ENCODE measurements around the gene RYR2. TPM values are rescaled to one million over a fixed set of nuclear protein-coding genes. Genes with fewer than 3 reads are reported as not detected.
"Not testable (repeated sequence)": the region's sequence is repeated elsewhere in the genome, so short reads cannot be mapped to it uniquely, and the experiment has no call there.

RYR2 gene
- total and polyA plus RNA-seq, 4 donors, result 0.43 to 11.6 (median 2.0) TPM

DNA sequence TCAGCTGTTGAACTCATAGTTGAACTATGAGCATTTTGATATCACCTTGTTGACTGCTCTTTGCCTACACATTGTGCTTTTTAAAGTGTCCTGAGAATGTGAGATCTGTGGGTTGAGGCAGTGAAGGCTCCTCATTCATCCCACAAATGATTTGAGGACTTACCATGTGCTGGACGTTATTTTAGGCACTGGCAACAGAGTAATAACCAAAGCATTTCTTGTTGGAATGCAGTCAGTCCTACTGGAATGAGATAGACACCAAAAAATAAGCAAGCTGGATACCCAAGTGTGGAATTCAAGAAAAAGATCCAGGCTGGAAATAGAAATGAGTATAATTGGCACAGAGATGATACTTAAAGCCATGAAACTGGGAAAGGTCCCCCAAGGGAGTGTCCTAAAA is 775.3 kb downstream of the RYR2 start:
- Histone ChIP-seq H3K36me3 (ENCODE audit: control insufficient read depth in 4 of 4, insufficient read depth in 4 of 4, low read length in 4 of 4) (peaks cover 0 to 4% (median 0%) of the 10 kb centered on the region in 4 donors), H3K9me3 (ENCODE audit: control insufficient read depth in 4 of 4, insufficient read depth in 3 of 4, low read length in 3 of 4) (peaks cover 0 to 4% (median 0%) of the 10 kb centered on the region in 4 donors), H3K27me3 (ENCODE audit: control insufficient read depth in 3 of 3, insufficient read depth in 3 of 3, low read length in 2 of 3) (no peaks in the 10 kb centered on the region), H3K4me1 (ENCODE audit: control insufficient read depth in 5 of 5, insufficient read depth in 5 of 5, low read length in 5 of 5) (peaks cover 0 to 12% (median 0%) of the 10 kb centered on the region in 5 donors), H3K4me3 (no peak overlapping the region), H3K27ac (ENCODE audit: low read depth in 1 of 2, low read length in 1 of 2) (peak overlapping the region in 1 of 2 donors; percentile 23), H3K9ac (ENCODE audit: insufficient read depth in 1 of 2, low read length in 2 of 2) (no peak overlapping the region)
- DNase-seq, result no peak
- TF ChIP-seq, protein P1, sequence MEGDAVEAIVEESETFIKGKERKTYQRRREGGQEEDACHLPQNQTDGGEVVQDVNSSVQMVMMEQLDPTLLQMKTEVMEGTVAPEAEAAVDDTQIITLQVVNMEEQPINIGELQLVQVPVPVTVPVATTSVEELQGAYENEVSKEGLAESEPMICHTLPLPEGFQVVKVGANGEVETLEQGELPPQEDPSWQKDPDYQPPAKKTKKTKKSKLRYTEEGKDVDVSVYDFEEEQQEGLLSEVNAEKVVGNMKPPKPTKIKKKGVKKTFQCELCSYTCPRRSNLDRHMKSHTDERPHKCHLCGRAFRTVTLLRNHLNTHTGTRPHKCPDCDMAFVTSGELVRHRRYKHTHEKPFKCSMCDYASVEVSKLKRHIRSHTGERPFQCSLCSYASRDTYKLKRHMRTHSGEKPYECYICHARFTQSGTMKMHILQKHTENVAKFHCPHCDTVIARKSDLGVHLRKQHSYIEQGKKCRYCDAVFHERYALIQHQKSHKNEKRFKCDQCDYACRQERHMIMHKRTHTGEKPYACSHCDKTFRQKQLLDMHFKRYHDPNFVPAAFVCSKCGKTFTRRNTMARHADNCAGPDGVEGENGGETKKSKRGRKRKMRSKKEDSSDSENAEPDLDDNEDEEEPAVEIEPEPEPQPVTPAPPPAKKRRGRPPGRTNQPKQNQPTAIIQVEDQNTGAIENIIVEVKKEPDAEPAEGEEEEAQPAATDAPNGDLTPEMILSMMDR (IDR thresholded peaks at IDR 0.05; ENCODE audit: control extremely low read depth, extremely low read depth), result no peak
- WGBS, 2 donors, result 28 to 33% methylated on average over 1 of the region's 1 CpG
- no peak for ATAC-seq (ENCODE audit: insufficient read depth, low FRiP score)

DNA sequence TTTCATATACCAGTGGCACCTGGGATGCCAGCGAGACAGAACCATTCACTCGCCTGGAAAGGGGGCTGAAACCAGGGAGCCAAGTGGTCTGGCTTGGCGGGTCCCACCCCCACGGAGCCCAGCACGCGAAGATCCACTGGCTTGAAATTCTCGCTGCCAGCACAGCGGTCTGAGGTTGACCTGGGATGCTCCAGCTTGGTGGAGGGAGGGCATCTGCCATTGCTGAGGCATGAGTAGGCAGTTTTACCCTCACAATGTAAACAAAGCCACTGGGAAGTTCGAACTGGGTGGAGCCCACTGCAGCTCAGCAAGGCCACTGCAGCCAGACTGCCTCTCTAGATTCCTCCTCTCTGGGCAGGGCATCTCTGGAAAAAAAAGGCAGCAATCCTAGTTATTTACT is 778.6 kb downstream of the RYR2 start:
- DNase-seq, result not testable (repeated sequence)

DNA sequence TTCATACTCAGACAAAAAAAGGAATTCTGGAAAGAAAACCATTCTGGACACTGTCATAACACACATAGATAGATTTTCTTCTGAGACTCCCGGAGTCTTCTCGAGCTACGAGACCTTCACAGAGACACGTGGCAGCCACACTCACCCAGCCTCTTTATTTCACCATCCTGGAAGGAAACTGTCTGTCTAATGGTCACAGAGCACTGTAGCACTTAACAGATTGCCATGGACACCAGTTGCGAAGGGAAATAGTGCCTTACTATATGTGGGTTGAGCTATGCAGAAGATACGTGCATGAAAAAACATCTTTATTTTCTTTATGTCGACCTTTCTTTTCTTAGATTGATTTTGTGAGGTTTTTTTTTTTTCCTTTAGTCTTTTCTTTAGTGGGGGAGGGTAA is 790.9 kb downstream of the RYR2 start:
- WGBS, 2 donors, result 66 to 70% methylated on average over 7 of the region's 7 CpGs

More for the DNA sequence above, 778.6 kb downstream of the RYR2 start:
- H3K36me3 ChIP-seq (ENCODE audit: control insufficient read depth in 4 of 4, insufficient read depth in 4 of 4, low read length in 4 of 4); H3K27ac ChIP-seq (ENCODE audit: low read depth in 1 of 2, low read length in 1 of 2); ATAC-seq (ENCODE audit: insufficient read depth, low FRiP score); H3K9me3 ChIP-seq (ENCODE audit: control insufficient read depth in 4 of 4, insufficient read depth in 3 of 4, low read length in 3 of 4); H3K9ac ChIP-seq (ENCODE audit: insufficient read depth in 1 of 2, low read length in 2 of 2); H3K4me3 ChIP-seq; H3K27me3 ChIP-seq (ENCODE audit: control insufficient read depth in 3 of 3, insufficient read depth in 3 of 3, low read length in 2 of 3): not testable (repeated sequence)
- WGBS, 2 donors, result 68 to 89% methylated on average over 9 of the region's 9 CpGs
- H3K4me1 ChIP-seq (ENCODE audit: control insufficient read depth in 5 of 5, insufficient read depth in 5 of 5, low read length in 5 of 5), result peaks cover 0 to 11% (median 0%) of the 10 kb centered on the region in 5 donors

DNA sequence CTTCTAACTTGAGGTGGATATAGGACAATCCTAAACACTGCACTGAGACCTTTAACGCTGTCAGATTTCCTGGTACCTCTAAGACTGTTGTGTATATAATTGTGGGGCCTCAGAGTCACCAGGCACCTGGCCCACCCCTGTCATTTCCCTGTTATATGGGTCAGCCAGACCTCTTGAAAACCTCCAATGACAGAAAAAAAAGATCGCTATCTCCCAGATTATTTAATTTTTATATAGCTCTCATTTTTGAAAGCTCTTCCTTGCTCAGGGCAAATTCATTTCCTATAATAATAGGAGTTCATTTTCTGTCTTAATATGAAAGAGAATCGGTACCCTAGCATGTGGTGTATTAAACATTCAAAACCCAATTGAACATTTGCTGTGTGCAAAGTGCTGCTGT is 792.1 kb downstream of the RYR2 start:
- H3K36me3 ChIP-seq (ENCODE audit: control insufficient read depth in 4 of 4, insufficient read depth in 4 of 4, low read length in 4 of 4), result peaks cover 0 to 9% (median 0%) of the 10 kb centered on the region in 4 donors
- H3K27me3 ChIP-seq (ENCODE audit: control insufficient read depth in 3 of 3, insufficient read depth in 3 of 3, low read length in 2 of 3), result no peaks in the 10 kb centered on the region
- H3K9me3 ChIP-seq (ENCODE audit: control insufficient read depth in 4 of 4, insufficient read depth in 3 of 4, low read length in 3 of 4), result no peaks in the 10 kb centered on the region
- no peak for ATAC-seq (ENCODE audit: insufficient read depth, low FRiP score)
- H3K27ac ChIP-seq (ENCODE audit: low read depth in 1 of 2, low read length in 1 of 2), result no peak overlapping the region
- WGBS, 2 donors, result 84 to 89% methylated on average over 3 of the region's 3 CpGs
- DNase-seq, result no peak
- H3K4me3 ChIP-seq, result no peak overlapping the region
- TF ChIP-seq, protein P1 (IDR thresholded peaks at IDR 0.05; ENCODE audit: control extremely low read depth, extremely low read depth), result no peak
- no peaks in the 10 kb centered on the region for H3K4me1 ChIP-seq (ENCODE audit: control insufficient read depth in 5 of 5, insufficient read depth in 5 of 5, low read length in 5 of 5)
- H3K9ac ChIP-seq (ENCODE audit: insufficient read depth in 1 of 2, low read length in 2 of 2), result no peak overlapping the region

More for the DNA sequence above, 790.9 kb downstream of the RYR2 start:
- no peak overlapping the region for H3K9ac ChIP-seq (ENCODE audit: insufficient read depth in 1 of 2, low read length in 2 of 2)
- TF ChIP-seq, protein P1 (IDR thresholded peaks at IDR 0.05; ENCODE audit: control extremely low read depth, extremely low read depth), result no peak
- ATAC-seq (ENCODE audit: insufficient read depth, low FRiP score), result no peak
- H3K27ac ChIP-seq (ENCODE audit: low read depth in 1 of 2, low read length in 1 of 2), result no peak overlapping the region
- DNase-seq, result no peak
- H3K4me1 ChIP-seq (ENCODE audit: control insufficient read depth in 5 of 5, insufficient read depth in 5 of 5, low read length in 5 of 5), result no peaks in the 10 kb centered on the region
- H3K36me3 ChIP-seq (ENCODE audit: control insufficient read depth in 4 of 4, insufficient read depth in 4 of 4, low read length in 4 of 4), result peaks cover 0 to 10% (median 0%) of the 10 kb centered on the region in 4 donors
- no peaks in the 10 kb centered on the region for H3K9me3 ChIP-seq (ENCODE audit: control insufficient read depth in 4 of 4, insufficient read depth in 3 of 4, low read length in 3 of 4)
- H3K27me3 ChIP-seq (ENCODE audit: control insufficient read depth in 3 of 3, insufficient read depth in 3 of 3, low read length in 2 of 3), result no peaks in the 10 kb centered on the region
- no peak overlapping the region for H3K4me3 ChIP-seq
